K562 (cell line): ENCODE results near the gene COX10. TPM values are rescaled to one million over a fixed set of nuclear protein-coding genes. Genes with fewer than 3 reads are reported as not detected.

ENCODE experiments used
- ATAC-seq: fragments of 200-7000 bp; cut with Tn5 transposase; 3 replicates; pipeline ENCODE4 v1.9.1; 2020; ENCODE audit warnings: moderate library complexity
- BruUV-seq: library from RNA; stranded (reverse); fragments of 400-500 nt; replicated peaks from 2 replicates; lab custom pipeline; 2021; lab: Mats Ljungman, UMichigan
- CTCF ChIA-PET: fragments of 300-600 bp; formaldehyde crosslinking; extraction: SDS; loops from one replicate; lab custom pipeline; 2021; ENCODE audit warnings: low intra/inter-chr PET ratio; lab: Yijun Ruan, JAX
- POLR2A ChIA-PET: fragments of 300-600, 350-650 bp; sonication (Branson Sonifier 250); formaldehyde crosslinking; extraction: SDS; loops from one replicate; lab custom pipeline; 2021; ENCODE audit warnings: antibody characterized with exemption, inconsistent platforms; lab: Yijun Ruan, JAX
- DNase-seq, 4 experiments: peaks; one replicate each; pipeline versions ENCODE4 v3.0.0 to v3.0.0-alpha.2; 2011 to 2018; ENCODE audit warnings: low spot score in 3 of 4, mixed read lengths in 3 of 4; ENCODE audit errors: extremely low read depth in 1 of 4
- FAIRE-seq: peaks from 2 replicates; lab custom pipeline; 2011; peaks lifted over from hg19 to GRCh38; lab: Jason Lieb, UNC
- H2AFZ ChIP-seq: 2 replicates; pipeline ENCODE4 v1.6.0; 2011; ENCODE audit warnings: low read depth, low read length, control low read depth, inconsistent platforms
- H3K27ac ChIP-seq: fragments of 200-600 bp; 3 replicates; pipeline ENCODE4 v1.8.0; 2011; ENCODE audit warnings: low read depth, mild to moderate bottlenecking, control low read depth, inconsistent platforms, low read length, moderate library complexity, mixed read lengths; ENCODE audit errors: extremely low read depth
- H3K27me3 ChIP-seq, 2 experiments: fragments of 300-600 bp in 1 of 2; 2 replicates in 1 of 2; 3 replicates in 1 of 2; pipeline versions ENCODE4 v1.6.0 to v1.8.0; 2011; ENCODE audit warnings: inconsistent platforms in 2 of 2, low read length in 2 of 2, mild to moderate bottlenecking in 1 of 2, mixed read lengths in 1 of 2, moderate library complexity in 1 of 2; ENCODE audit not compliant: control insufficient read depth in 2 of 2, insufficient read depth in 2 of 2
- H3K36me3 ChIP-seq: fragments of 300-600 bp; 3 replicates; pipeline ENCODE4 v1.8.0; 2011; ENCODE audit warnings: mild to moderate bottlenecking, low read length, inconsistent platforms; ENCODE audit not compliant: control insufficient read depth, insufficient read depth
- H3K4me1 ChIP-seq, 2 experiments: fragments of 200-600 bp in 1 of 2; replicated peaks in 1 of 2; 2 replicates in 1 of 2; 3 replicates in 1 of 2; pipeline versions ENCODE4 v1.5.1 to v1.8.0; 2011; ENCODE audit warnings: inconsistent platforms in 2 of 2, low read length in 2 of 2, mild to moderate bottlenecking in 1 of 2, mixed read lengths in 1 of 2, moderate library complexity in 1 of 2; ENCODE audit not compliant: control insufficient read depth in 2 of 2, insufficient read depth in 2 of 2
- H3K4me2 ChIP-seq: 2 replicates; pipeline ENCODE4 v1.6.1; 2011; ENCODE audit warnings: low read length, control low read depth, inconsistent platforms, mixed read lengths; ENCODE audit not compliant: insufficient read depth
- H3K4me3 ChIP-seq: fragments of 200-600 bp; sonication (generic), shearing (Covaris generic); 2 replicates; pipeline ENCODE4 v1.5.1; 2016; ENCODE audit warnings: control low read depth, inconsistent platforms
- H3K79me2 ChIP-seq: fragments of 200-600 bp; 3 replicates; pipeline ENCODE4 v1.8.0; 2011; ENCODE audit warnings: low read length, inconsistent platforms; ENCODE audit not compliant: control insufficient read depth, insufficient read depth
- H3K9ac ChIP-seq, 2 experiments: 2 replicates each; pipeline versions ENCODE4 v1.6.0 to v1.6.1; 2011; ENCODE audit warnings: low read depth in 2 of 2, low read length in 2 of 2, control low read depth in 1 of 2, inconsistent platforms in 1 of 2, mild to moderate bottlenecking in 1 of 2, mixed read lengths in 1 of 2; ENCODE audit not compliant: insufficient read depth in 1 of 2
- H3K9me1 ChIP-seq: one replicate; pipeline ENCODE4 v1.6.0; 2011; ENCODE audit warnings: inconsistent platforms, mild to moderate bottlenecking, low read length, moderate library complexity; ENCODE audit not compliant: control insufficient read depth, insufficient read depth
- H3K9me3 ChIP-seq: replicated peaks from 2 replicates; pipeline ENCODE4 v1.5.1; 2011; ENCODE audit warnings: low read depth, low read length, inconsistent platforms; ENCODE audit not compliant: control insufficient read depth, insufficient read depth
- H4K20me1 ChIP-seq: replicated peaks from 2 replicates; pipeline ENCODE4 v1.6.1; 2011; ENCODE audit warnings: low read length, inconsistent platforms, mixed read lengths; ENCODE audit not compliant: control insufficient read depth, insufficient read depth
- FOXJ2 ChIP-seq: fragments of 200-800 bp; sonication (Bioruptor generic); IDR thresholded peaks from 2 replicates; pipeline ENCODE4 v1.6.1; 2016; ENCODE audit warnings: missing genetic modification characterization, missing compliant biosample characterization
- KAT8 ChIP-seq: fragments of 450-650 bp; IDR thresholded peaks from 2 replicates; pipeline ENCODE4 v1.6.1; 2016; ENCODE audit warnings: low read depth, mild to moderate bottlenecking
- NR4A1 ChIP-seq, 2 experiments: fragments of 250-450 bp in 1 of 2; fragments of 450-650 bp in 1 of 2; sonication (Bioruptor Pico) in 1 of 2; IDR thresholded peaks; 2 replicates each; pipeline versions ENCODE4 v1.4.0 to v1.6.1; 2016 to 2020; ENCODE audit warnings: mild to moderate bottlenecking in 2 of 2, missing compliant biosample characterization in 1 of 2, missing genetic modification characterization in 1 of 2, moderate library complexity in 1 of 2
- PTTG1 ChIP-seq: fragments of 450-650 bp; IDR thresholded peaks from 2 replicates; pipeline ENCODE4 v1.6.1; 2016; ENCODE audit warnings: low read depth, mild to moderate bottlenecking, missing genetic modification characterization, missing compliant biosample characterization
- RAD21 ChIP-seq, 2 experiments: fragments of 250-450 bp in 1 of 2; fragments of 450-650 bp in 1 of 2; sonication (Bioruptor Pico) in 1 of 2; formaldehyde crosslinking in 1 of 2; IDR thresholded peaks in 1 of 2; conservative IDR thresholded peaks in 1 of 2; 2 replicates each; pipeline versions ENCODE4 v1.4.0 to v1.8.0; 2020 to 2022; ENCODE audit warnings: mild to moderate bottlenecking in 2 of 2, moderate library complexity in 1 of 2
- ZBED1 ChIP-seq: IDR thresholded peaks from 2 replicates; pipeline ENCODE4 v1.6.1; 2014
- WGBS: fragments of 100-300 bp; shearing (Covaris generic); methylation state at CpG from one replicate; pipeline ENCODE4 v1.1.6; 2016; ENCODE audit warnings: low coverage, mixed read lengths; ENCODE audit not compliant: insufficient coverage; ENCODE audit errors: missing lambda C conversion rate; 5-methylcytosine and 5-hydroxymethylcytosine counted together
- in situ Hi-C: fragments of 300-500 bp; cut with MboI; formaldehyde crosslinking; loops from 4 replicates; pipeline ENCODE4 v1.15.0; 2018; ENCODE audit warnings: inconsistent platforms, mixed read lengths
- intact Hi-C: fragments of 100-400 bp; cut with micrococcal nuclease; formaldehyde crosslinking; loops from 2 replicates; pipeline ENCODE4 v1.14.2; 2022
- polyA plus RNA-seq, 8 experiments: library from polyadenylated mRNA; depleted of rRNA in 4 of 8; stranded (reverse) in 5 of 8; unstranded in 3 of 8; fragments of >200 nt; fragmentation: Nextera tagmentation in 2 of 8; fragmentation: Illumina TruSeq in 1 of 8; extraction: Ambion mirVana in 2 of 8; extraction: Trizol in 1 of 8; gene quantifications; 2 replicates each; pipeline versions ENCODE4 v1.2.1 to v1.2.3, GENCODE V29; 2011 to 2014; ENCODE audit warnings: inconsistent platforms in 1 of 8, missing spikeins in 1 of 8
- total RNA-seq, 7 experiments: library from RNA; depleted of rRNA in 6 of 7; stranded (reverse); fragments of >200 nt in 6 of 7; fragmentation: Illumina TruSeq in 2 of 7; extraction: Trizol in 2 of 7; gene quantifications; 2 replicates each; pipeline versions ENCODE4 v1.2.1 to v1.2.3, GENCODE V29; 2011 to 2021; ENCODE audit warnings: low replicate concordance in 1 of 7
- TF ChIP-seq, protein P1 (sequence below), 2 experiments: fragments of 450-650 bp; IDR thresholded peaks; 2 replicates each; pipeline ENCODE4 v1.6.1; 2018; ENCODE audit warnings: mild to moderate bottlenecking in 2 of 2, low read depth in 1 of 2; ENCODE audit not compliant: partially characterized antibody in 2 of 2
- TF ChIP-seq, protein P2 (sequence below): fragments of 250-450 bp; sonication (Bioruptor Pico); IDR thresholded peaks from 2 replicates; pipeline ENCODE4 v1.5.0; 2020; ENCODE audit warnings: mild to moderate bottlenecking

Gene COX10
- total and polyA plus RNA-seq, 9 of the 15 experiments (the other 6 are each of a cell fraction or from before 2014, with no cell fraction given): 10.3 to 26.4 (median 17.8) TPM

DNA sequence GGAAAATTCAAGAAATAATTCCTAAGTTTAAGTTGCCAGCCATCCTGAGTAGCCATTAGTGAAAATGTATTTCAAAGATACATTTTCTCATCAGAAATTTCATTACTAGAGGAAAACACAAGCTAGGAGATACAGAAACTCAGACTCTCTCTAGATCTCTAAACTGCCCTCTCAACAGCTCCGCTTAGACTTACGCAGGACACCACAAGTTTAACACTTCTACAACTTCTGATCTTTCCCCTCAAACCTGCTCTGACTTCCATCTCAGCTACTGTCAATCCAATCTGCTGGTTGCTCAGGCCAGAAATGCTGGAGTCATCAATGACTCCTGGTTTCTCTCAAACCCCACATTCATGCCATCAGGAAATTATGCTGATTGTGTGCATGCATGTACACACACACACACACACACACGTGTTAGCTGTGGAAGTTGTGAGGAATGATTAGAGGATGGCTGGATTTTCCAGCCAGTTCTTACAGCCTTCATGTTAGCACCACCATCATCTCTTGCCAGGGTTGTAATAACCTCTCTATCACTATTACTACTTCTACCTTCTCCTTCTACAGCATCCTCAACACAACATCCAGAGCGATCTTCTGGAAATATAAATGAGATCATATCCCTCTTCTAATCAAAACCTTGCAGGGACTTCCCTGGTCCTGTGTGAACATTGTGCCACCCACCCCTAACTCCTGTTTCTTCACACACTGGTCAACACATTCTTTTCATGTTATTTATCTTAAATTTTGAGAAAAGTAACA lies 47.1 kb downstream of the COX10 start:
- intact Hi-C loops: no loop called here
- DNase-seq: no peak
- Histone ChIP-seq H3K36me3 (no peaks in the 10 kb centered on the region), H3K27ac (no peak overlapping the region), H3K4me2 (no peak overlapping the region), H3K27me3 (no peaks in the 10 kb centered on the region), H3K4me3 (no peak overlapping the region), H2AFZ (no peak overlapping the region), H3K9me3 (no peaks in the 10 kb centered on the region), H3K79me2 (peaks cover 11% of the 10 kb centered on the region), H3K4me1 (no peaks in the 10 kb centered on the region; a peak in 1 of 5 replicates)
- no TSS peak for BruUV-seq
- 69% methylated on average over 4 of the region's 4 CpGs for WGBS
- CTCF ChIA-PET: no interaction called here
- TF ChIP-seq KAT8 (no peak), RAD21 (CRISPR knock-in tag; conservative IDR thresholded peaks at IDR 0.05 in 1 of 2, IDR thresholded peaks at IDR 0.05 in 1 of 2) (no peak)
- TF ChIP-seq, all 486 proteins: peak for 0
- no peak for ATAC-seq
- no peaks in the 10 kb centered on the region for H3K9me1 ChIP-seq
- H3K9ac ChIP-seq: no peak overlapping the region
- FAIRE-seq: no peak
- POLR2A ChIA-PET: no interaction called here
- no peaks in the 10 kb centered on the region for H4K20me1 ChIP-seq
- in situ Hi-C loops: no loop called here

DNA sequence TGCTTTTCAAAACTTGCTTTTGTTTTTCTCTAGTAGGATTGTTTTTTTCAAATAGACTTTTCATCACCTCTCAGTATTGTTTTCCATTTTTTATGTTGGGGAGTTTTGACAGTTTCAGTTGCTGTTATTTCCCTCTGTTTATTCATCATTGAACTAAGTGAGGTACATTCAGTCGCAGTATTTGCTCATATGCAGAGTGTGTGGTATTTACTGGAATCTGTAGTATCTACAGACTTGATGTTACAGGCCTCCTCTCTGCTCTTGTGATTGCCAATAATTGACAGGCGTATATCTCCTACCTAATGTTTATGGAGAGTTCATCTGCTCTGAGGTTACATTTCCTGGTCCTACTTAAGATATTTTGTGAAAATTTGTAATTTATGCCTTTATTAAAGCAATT lies 49.6 kb downstream of the COX10 start:
- FAIRE-seq: no peak
- intact Hi-C loops: no loop called here
- POLR2A ChIA-PET: no interaction called here
- TF ChIP-seq, protein P1, sequence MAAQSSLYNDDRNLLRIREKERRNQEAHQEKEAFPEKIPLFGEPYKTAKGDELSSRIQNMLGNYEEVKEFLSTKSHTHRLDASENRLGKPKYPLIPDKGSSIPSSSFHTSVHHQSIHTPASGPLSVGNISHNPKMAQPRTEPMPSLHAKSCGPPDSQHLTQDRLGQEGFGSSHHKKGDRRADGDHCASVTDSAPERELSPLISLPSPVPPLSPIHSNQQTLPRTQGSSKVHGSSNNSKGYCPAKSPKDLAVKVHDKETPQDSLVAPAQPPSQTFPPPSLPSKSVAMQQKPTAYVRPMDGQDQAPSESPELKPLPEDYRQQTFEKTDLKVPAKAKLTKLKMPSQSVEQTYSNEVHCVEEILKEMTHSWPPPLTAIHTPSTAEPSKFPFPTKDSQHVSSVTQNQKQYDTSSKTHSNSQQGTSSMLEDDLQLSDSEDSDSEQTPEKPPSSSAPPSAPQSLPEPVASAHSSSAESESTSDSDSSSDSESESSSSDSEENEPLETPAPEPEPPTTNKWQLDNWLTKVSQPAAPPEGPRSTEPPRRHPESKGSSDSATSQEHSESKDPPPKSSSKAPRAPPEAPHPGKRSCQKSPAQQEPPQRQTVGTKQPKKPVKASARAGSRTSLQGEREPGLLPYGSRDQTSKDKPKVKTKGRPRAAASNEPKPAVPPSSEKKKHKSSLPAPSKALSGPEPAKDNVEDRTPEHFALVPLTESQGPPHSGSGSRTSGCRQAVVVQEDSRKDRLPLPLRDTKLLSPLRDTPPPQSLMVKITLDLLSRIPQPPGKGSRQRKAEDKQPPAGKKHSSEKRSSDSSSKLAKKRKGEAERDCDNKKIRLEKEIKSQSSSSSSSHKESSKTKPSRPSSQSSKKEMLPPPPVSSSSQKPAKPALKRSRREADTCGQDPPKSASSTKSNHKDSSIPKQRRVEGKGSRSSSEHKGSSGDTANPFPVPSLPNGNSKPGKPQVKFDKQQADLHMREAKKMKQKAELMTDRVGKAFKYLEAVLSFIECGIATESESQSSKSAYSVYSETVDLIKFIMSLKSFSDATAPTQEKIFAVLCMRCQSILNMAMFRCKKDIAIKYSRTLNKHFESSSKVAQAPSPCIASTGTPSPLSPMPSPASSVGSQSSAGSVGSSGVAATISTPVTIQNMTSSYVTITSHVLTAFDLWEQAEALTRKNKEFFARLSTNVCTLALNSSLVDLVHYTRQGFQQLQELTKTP (IDR thresholded peaks at IDR 0.05; ENCODE audit: low read depth in 1 of 2, partially characterized antibody in 2 of 2): no peak
- TF ChIP-seq NR4A1 (CRISPR knock-in tag; IDR thresholded peaks at IDR 0.05) (no peak), NR4A1 (tag; IDR thresholded peaks at IDR 0.05) (no peak), ZBED1 (no peak), FOXJ2 (no peak), PTTG1 (no peak)
- TF ChIP-seq, protein P2, sequence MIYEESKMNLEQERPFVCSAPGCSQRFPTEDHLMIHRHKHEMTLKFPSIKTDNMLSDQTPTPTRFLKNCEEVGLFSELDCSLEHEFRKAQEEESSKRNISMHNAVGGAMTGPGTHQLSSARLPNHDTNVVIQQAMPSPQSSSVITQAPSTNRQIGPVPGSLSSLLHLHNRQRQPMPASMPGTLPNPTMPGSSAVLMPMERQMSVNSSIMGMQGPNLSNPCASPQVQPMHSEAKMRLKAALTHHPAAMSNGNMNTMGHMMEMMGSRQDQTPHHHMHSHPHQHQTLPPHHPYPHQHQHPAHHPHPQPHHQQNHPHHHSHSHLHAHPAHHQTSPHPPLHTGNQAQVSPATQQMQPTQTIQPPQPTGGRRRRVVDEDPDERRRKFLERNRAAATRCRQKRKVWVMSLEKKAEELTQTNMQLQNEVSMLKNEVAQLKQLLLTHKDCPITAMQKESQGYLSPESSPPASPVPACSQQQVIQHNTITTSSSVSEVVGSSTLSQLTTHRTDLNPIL: no peak

More for the DNA sequence above, 49.6 kb downstream of the COX10 start:
- H3K27me3 ChIP-seq: no peaks in the 10 kb centered on the region
- H3K4me3 ChIP-seq: no peak overlapping the region
- no peak overlapping the region for H3K27ac ChIP-seq
- peaks cover 15% of the 10 kb centered on the region; the same call in 2 of the 3 replicates for H3K79me2 ChIP-seq
- WGBS: 78% methylated on average over 2 of the region's 2 CpGs
- H4K20me1 ChIP-seq: 0 out of 2 replicates have a peak, but pooled peaks cover 4% of the 10 kb centered on the region
- no peaks in the 10 kb centered on the region; a peak in 1 of 5 replicates for H3K4me1 ChIP-seq
- H3K36me3 ChIP-seq: no peaks in the 10 kb centered on the region
- ATAC-seq (no peak), DNase-seq (no peak)
- no peak overlapping the region for H3K9ac ChIP-seq
- H3K9me1 ChIP-seq: no peaks in the 10 kb centered on the region
- in situ Hi-C loops: no loop called here
- CTCF ChIA-PET: no interaction called here
- no peak overlapping the region for H2AFZ ChIP-seq
- H3K9me3 ChIP-seq: no peaks in the 10 kb centered on the region
- no TSS peak for BruUV-seq
- no peak overlapping the region for H3K4me2 ChIP-seq
